NCI-H2107 (cell line): ENCODE results near the gene MCUB.
"Not testable (repeated sequence)": the region's sequence is repeated elsewhere in the genome, so short reads cannot be mapped to it uniquely, and the experiment has no call there.

Experiments used
- DNase-seq: peaks from one replicate; lab custom pipeline; 2025; lab: John Stamatoyannopoulos, UW

Gene MCUB, protein sequence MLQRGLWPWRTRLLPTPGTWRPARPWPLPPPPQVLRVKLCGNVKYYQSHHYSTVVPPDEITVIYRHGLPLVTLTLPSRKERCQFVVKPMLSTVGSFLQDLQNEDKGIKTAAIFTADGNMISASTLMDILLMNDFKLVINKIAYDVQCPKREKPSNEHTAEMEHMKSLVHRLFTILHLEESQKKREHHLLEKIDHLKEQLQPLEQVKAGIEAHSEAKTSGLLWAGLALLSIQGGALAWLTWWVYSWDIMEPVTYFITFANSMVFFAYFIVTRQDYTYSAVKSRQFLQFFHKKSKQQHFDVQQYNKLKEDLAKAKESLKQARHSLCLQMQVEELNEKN

DNA sequence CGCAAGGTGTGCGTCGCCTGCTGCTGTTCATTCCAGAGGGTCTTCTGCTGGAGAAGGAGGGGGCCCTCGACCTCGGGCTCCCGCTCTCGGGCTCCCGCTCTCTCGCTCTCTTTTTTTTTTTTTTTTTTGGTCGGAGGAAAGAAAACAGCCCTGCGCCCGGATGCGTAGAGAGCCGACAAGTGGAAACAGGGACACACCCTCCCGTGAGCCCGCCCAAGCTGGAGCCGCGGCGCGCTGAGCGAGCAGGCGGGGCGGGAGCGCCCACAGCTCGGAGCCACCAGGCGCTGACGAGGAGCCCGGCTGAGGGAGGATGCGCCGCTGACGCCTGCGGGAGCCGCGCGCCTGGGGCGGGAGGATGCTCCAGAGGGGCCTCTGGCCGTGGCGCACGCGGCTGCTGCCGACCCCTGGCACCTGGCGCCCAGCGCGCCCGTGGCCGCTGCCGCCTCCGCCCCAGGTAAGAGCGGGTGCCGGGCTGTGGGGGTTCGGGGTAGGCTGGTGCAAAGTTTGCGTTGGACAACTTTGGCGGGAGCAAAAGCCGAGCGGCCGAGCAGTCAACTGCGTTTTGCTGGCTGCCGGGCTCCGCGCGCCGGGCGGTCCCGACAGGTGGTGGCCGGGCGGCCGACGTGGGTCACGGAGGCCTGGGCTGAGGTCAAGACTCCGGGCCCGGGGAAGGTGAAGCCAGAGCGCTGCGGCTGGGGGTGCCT, at the start of gene MCUB:
Gene MCUB, plus strand, starts transcription at position 264 of the 704 bp plus-strand sequence. Its CDS starts 92 bp downstream, at position 356.
- DNase-seq, result peak; percentile 58

DNA sequence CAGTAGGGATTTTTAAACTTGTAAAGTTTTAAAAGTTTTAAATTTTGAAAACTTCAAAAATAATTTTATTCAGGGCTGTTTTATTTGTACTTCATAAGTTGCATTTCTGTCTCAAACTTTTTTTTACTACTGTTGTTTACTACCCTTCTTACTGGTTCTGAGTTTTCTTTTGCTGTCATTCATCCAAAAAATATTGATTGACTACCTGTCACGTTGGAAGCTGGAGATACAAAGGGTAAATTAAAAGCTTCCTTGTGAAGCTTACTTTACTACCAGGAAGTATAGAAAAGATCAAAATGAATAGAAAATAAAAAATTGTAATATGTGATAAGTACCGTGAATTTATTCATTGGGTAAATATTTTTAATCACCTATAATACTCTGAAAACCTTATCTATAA, 49.4 kb upstream of the MCUB start:
- DNase-seq, result no peak

DNA sequence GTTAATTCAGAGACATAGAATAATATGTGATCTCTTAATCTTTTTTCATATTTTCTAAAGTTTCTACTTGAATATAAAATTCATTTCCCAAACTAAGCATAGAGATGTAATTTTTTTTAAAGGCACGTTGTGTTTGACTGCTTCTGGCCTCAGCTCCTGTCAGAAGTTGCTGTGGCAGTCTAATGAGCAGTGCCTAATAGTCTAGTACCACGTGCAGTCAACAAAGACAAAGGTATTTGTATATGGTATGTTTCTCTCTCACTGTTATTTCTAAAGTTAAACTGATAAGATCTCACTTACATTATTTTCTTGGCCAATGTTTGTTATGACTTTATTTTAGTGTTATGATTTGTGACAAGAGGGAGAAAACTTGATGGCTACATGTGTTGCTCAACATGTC, 48.6 kb upstream of the MCUB start:
- no peak for DNase-seq

DNA sequence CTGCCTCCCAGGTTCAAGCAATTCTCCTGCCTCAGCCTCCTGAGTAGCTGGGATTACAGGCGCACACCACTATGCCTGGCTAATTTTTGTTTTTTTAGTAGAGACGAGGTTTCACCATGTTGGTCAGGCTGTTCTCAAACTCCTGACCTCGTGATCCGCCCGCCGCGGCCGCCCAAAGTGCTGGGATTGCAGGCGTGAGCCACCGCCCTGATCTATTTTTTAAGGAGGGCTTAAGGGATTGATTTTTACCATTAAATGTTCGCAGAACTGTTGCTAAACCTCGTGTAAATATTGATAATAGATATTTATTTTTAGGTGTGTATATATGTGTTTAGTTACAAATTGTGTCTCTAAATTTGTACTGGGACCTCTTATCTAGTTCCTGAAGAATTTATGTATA, 46.7 kb upstream of the MCUB start:
- not testable (repeated sequence) for DNase-seq

DNA sequence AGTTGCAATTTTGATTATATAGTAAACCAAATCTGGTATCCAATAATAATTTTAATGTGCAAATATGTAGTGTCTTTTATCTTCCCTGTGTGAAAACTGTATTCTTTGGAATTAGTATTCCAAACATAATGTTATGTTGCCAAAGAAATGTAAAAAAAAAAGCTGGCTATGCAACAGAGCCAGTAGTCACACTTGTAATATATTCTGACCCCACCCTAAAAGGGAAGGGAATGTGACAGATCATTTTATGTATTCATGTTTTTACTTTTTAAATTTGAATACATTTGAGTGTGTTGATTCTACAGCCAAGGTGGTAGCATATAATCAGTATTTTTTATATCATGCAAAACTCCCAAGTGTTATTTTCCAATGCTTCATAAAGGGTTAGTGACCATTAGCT, 27.9 kb upstream of the MCUB start:
- DNase-seq, result no peak

DNA sequence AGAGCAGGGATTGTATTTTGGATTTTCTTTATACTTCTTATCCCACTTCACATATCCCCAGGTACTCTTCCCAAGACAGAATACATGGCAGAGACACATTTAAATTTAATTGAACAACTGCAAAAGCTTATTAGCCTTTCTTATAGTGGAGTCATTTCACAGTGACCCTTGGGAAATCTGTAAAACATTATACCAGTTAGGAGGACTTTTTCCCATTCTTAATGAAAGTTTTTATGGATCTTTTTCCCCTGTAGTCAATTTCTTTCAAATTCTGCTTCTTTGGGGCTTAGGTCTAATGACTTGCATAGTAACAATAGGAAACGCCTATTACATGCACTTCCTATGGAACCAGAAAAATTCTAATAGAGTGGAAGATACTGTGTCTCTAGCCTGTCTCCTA, 14.6 kb upstream of the MCUB start:
- DNase-seq, result no peak

DNA sequence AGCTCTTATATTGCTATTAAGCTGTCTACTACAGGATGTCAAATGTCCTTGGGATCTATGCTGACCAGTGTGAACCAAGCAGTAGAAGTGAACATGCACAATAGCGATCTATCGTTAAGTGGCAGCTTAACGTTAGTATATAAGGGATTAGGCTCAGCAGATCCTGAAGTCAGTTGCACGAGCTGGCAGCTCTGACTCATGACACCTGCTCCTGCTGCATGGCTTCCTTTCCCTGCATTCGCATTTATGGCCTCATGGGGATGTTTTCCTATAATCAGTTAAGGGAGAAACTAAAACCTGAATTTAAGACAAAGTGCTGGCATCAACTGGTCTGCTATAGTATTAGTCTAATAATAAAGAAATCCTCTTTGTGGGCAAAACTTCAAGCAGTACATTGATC, 12.7 kb upstream of the MCUB start:
- DNase-seq, result no peak

DNA sequence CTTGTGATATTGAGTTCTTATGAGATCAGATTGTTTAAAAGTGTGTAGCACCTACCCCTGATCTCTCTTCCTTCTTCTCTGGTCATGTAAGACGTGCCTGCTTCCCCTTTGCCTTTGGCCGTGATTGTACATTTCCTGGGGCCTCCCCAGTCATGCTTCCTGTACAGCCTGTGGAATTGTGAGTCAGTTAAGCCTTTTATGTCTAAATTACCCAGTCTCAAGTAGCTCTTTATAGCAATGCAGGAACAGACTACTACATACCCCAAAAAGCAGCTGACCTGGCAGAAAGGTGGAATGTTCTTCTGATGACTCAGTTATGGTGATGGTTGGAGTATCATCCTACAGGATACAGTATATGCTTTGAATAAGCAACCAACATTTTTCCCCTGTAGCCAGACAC, 11.4 kb upstream of the MCUB start:
- no peak for DNase-seq

DNA sequence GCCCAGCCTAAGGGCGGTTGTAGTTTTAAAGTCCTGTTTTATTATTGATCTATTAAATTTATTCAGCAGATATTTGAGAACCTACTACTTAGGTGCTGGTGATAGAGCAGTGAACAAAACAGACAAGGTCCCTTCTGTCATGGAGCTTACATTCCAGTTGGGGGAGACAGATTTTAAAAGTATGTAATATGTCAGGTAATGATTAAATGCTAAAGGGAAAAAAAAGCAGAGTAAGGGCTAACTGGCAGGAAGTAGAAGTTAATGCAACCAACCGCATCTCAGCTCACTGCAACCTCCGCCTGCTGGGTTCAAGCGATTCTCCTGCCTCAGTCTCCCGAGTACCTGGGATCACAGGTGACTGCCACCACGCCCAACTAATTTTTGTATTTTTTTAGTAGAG, 7.8 kb upstream of the MCUB start:
- DNase-seq, result no peak

DNA sequence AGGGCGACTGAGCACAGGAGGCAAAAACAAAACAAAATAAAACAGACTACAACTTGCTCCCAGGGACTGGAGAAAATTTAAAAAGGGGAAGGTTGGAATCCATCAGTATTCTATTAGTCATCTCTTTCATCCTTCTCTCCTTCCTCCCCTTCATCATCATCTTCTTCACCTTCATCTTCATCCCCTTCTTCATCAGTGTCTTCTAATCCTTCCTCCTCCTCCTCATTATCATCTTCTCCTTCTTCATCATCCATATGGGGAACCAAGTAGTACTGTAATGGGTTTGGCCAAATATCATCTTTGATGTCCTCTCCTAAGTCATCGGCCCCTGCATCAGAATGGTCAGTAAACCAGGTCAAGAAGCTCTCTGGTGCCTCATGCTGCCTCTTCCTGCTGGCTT, 6.9 kb upstream of the MCUB start:
- DNase-seq, result no peak

DNA sequence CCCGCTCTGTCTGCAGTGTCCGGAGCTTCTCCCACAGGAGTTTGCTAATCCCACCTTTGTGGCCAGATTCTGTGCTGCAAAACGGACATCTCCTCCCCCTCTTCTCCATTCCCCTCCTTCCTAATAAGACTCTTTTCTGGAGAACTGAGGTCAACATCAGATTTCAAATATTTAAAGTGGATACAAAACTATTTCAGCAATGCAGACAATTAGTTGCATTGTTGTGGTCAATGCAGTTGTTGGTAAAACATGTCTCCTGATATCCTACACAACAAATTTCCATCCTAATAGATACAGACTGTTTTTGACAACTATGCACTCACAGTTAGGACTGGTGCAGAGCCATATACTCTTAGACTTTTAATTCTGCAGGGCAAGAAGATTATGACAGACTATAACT, 5.1 kb upstream of the MCUB start:
- DNase-seq, result no peak

DNA sequence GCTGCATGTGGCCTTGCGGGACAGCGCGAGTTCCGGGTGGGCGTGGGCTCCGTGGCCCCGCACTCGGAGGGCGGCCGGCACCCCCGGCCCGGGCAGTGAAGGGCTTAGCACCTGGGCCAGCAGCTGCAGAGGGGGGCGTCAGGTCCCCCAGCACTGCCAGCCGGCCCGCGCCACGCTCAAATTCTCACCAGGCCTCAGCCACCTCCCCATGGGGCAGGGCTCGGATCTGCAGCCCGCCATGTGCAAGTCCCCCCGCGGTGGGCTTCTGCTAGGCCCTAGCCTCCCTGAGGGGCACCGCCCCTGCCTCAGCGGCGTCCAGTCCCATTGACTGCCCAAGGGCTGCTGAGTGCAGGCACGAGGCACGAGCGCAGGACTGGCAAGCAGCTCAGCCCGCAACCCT, 2.6 kb upstream of the MCUB start:
- no peak for DNase-seq

DNA sequence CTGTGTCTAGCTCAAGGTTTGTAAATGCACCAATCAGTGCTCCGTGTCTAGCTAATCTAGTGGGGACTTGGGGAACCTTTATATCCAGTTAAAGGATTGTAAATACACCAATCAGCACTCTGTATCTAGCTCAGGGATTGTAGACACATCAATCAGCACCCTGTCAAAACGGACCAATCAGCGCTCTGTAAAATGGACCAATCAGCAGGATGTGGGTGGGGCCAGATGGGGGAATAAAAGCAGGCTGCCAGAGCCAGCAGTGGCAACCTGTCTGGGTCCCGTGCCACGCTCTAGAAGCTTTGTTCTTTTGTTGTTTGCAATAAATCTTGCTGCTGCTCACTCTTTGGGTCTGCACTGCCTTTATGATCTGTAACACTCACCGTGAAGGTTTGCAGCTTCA, 2.0 kb upstream of the MCUB start:
- not testable (repeated sequence) for DNase-seq

DNA sequence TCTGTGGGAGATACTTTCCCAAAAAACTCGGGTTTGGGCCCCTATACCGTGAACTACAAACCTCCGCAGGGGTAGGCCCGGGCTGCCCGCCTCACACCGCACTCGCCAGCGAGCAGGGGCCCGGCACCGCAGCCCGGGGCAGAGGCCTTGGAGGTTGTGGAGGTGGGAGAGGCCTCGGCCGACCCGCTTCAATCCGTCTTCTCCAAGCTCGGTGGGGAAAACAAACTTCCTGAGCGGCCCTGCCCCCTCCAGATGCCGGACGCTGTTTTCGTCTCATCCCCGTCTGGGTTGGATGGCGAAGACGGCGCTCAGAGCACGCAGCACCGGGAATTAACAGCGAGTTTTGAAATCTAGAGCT, 442 bp upstream of the MCUB start:
- DNase-seq, result no peak

DNA sequence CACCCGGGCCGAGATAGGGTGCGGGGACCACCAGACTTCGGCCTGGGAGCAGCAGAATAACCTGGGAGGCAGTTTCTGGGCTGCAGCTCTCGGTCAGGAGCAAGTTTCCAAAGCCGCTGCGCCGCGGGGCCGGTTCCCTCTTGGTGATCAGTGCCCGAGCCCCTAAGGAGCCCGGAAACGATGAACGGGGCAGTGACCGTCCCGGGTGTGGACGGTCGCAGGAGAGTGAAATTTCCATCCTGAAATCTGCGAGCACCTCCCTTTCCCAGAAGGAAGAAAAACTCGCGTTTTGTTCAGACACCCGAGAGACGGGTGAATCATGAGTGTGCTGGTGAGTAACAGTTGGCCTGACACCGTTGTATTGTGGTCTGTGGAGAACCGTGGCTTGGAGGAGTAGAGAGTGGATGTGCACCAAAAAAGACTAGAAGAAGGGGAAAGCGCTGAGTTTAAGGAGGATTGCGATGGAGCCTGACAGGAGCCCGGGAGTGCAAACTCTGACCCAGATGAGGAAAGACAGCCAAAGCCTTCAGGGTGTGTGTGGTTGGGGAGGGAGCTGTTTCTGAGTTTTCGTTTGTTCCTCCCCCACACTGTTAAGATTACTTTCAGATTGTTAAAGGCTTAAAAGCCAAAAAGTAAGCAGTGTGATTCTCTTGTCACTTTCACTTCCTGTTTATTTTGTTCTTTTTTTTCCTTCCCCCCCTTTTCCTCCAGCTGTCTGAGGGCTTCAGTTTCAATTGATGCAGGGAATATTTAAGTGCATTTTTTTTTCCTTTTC, 828 bp downstream of the MCUB start:
- no peak for DNase-seq

DNA sequence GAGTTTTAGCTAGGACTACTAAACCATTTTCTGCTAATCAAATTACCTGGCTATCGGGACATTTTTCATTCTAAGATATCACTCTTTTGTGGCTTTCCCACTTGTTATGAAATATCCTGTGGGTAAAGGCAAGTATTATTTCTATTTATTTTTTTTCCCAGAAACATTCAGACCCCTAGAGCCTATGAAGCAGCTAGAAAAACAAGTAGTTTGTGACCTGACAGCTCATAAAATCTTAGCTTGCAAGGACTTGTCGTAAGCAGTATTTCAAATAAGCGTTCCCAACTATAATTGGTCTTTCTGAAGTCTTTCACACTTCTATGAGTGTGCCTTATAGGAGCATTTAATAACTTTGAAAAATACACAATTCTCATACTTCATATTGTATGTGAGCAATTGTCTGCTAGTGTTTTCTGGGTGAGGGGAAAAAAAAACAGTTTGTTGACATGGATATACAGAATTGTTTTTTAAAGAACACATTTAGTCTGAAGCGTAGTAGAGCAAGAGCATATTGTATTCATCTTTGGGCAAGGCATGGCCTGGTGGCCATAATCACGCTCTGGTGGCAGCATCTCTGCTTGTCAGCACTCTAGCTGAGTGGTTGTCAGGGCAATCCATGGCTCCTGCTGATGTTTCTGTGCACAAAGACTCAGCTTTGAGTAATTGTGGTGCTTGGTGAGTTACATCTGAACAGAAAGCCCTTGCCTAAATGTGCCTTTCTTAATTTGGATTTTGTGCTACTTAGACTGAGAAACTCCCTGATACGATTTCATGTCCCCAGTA, 2.6 kb downstream of the MCUB start:
- no peak for DNase-seq

DNA sequence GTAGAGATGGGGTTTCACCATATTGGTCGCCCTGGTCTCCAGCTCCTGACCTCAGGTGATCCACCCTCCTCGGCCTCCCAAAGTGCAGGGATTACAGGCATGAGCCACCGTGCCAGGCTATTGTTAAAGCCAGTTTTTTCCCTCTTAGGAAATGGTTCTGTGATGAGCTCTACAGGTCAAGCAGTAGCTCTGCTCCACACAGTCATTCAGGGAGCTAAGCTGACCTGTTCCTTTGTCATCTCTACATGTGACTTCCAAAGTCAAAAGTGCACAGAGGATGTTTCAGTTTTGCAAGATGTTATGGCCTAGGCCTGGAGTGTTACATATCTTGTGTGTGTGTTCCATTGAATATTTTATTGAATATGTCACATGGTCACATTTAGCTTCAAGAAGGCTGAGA, 11.4 kb downstream of the MCUB start:
- DNase-seq, result no peak

DNA sequence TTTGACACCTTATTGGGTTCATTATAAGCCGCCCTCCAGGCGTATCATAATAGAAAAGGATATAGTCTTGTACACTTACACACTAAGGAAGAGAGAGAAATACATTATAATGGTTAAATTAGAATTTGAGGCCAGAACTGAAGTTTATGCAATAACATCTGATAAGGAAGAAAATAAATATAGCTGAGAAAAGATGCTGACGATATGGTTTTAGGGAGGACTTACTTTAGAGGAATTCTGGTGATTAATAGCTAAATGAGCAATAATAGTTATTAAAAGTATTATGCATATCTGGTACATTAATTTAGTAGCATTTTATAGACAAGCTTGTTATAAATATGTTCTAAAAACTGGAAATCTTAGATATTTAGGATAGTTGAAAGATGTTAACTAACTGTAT, 12.1 kb downstream of the MCUB start:
- no peak for DNase-seq

DNA sequence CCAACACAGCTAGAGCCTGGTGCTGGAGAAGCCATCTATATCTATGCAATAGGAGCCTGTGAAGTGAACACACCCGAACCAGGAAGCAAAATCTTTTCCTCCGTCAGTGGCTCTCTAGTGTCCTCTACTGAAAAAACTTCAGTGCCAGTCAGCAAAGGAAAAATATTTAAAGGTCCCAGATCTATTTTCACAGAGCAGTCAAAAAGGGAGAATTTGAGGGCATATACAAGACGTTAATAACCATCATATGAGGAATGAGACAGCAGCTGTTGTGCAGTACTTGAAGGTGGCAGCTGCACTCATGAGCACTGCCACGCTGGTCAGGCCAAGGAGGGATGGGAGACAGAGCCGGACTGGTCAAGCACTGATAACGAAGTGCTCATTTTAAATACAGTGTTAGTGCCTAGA, 14.4 kb downstream of the MCUB start:
- no peak for DNase-seq

DNA sequence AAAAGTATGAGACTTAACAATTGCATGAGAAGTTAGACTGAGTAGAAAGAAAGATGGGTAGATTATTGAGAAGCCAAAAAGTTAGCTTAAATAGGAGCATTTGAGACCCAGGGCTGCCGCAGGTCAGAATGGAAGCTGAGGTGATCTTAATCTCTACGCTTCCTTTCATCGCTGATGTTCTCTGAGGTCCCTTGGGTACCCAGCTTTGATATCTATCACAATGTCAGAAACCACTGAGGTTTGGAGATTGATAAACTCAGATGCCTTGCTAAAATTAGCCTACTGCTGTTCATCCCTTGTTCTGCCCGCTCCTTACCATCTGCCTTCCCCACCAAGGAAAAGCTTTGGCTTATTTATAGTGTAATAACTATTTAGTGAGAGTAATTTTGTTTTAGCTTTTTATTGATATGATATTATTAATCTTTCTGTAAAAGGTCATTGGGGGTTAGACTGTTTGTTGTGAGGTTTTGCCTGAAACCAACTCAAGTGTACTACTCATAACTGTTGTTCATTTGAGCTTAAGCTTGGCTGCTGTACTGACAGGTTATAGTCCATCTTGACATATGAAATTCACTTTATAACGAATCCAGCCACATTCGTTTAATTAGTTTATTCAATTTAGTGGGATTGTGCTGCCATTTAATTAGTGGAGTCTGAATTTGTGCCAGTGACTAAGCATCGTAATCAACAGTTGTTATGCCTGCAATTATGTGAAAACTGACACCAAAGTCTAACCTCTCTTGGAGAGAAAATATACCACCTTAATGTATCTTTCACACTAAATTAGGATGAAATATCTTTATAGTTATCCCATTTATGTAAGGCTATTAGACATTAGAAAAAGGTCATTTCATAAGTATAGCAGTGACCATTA, 15.1 kb downstream of the MCUB start:
- no peak for DNase-seq

DNA sequence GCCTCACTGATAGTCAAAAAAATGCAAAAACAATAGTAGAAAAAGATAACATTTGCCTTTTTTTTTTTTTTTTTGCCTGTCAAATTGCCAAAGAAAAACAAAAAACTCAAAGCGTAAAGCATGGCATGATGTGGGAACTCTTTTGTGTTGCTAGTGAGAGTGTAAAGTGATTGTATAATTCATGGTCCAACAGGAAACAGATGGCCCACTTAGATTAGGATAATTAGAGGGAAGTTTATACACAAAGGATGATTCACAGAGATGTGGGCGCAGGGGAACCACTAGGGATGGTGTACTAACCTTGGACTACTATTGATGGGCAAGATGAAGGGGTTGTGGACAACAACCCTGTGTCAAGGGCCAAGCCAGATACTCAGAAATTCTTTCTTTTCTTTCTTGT, 16.4 kb downstream of the MCUB start:
- no peak for DNase-seq
